AG04450 (cell line): ENCODE measurements around the gene GIT2. TPM values are rescaled to one million over a fixed set of nuclear protein-coding genes. Genes with fewer than 3 reads are reported as not detected.
"Not testable (repeated sequence)": the region's sequence is repeated elsewhere in the genome, so short reads cannot be mapped to it uniquely, and the experiment has no call there.

Source experiments
- CTCF ChIA-PET: fragments of 300-600, 350-600 bp; formaldehyde crosslinking; extraction: SDS; loops from one replicate; lab custom pipeline; 2022; ENCODE audit warnings: antibody characterized with exemption, inconsistent platforms; lab: Charles Lee
- POLR2A ChIA-PET: fragments of 350-600 bp; formaldehyde crosslinking; extraction: SDS; loops from one replicate; lab custom pipeline; 2021; ENCODE audit warnings: antibody characterized with exemption, inconsistent platforms; lab: Yijun Ruan, JAX
- DNase-seq: peaks from one replicate; pipeline ENCODE4 v3.0.0-alpha.2; 2011; ENCODE audit warnings: low read depth, low spot score
- H3K27ac ChIP-seq: one replicate; pipeline ENCODE4 v1.5.1; 2012; ENCODE audit warnings: low read depth, low read length, control low read depth
- H3K27me3 ChIP-seq: one replicate; pipeline ENCODE4 v1.6.0; 2012; ENCODE audit warnings: low read length; ENCODE audit not compliant: control insufficient read depth, insufficient read depth
- H3K4me3 ChIP-seq: 2 replicates; pipeline ENCODE4 v1.5.1; 2011; ENCODE audit warnings: mild to moderate bottlenecking, low read depth, low read length, control low read depth
- H3K9me3 ChIP-seq: 2 replicates; pipeline ENCODE4 v1.5.1; 2012; ENCODE audit warnings: low read length; ENCODE audit not compliant: control insufficient read depth, insufficient read depth
- CTCF ChIP-seq: IDR thresholded peaks from 2 replicates; pipeline ENCODE4 v1.5.1; 2011; ENCODE audit warnings: low read depth, low read length, control low read depth, inconsistent platforms
- polyA plus RNA-seq: library from polyadenylated mRNA; depleted of rRNA; stranded (reverse); fragments of >200 nt; gene quantifications from 2 replicates; pipeline ENCODE4 v1.2.3, GENCODE V29; 2011

Gene GIT2
- polyA plus RNA-seq, 1 experiment, result 57.9 TPM

GRCh38 chr12:109893261-109893995 is 102.7 kb downstream of the GIT2 start:
- Histone ChIP-seq H3K27ac (no peak overlapping the region), H3K4me3 (no peak overlapping the region), H3K27me3 (no peaks in the 10 kb centered on the region), H3K9me3 (no peaks in the 10 kb centered on the region)
- POLR2A ChIA-PET, result no interaction called here
- DNase-seq, result no peak
- CTCF ChIA-PET, result interaction anchor here (1.0 kb wide), 1 partner anchor 13 kb away, joined by 3 read pairs; no protein-coding TSS in a partner anchor
- TF ChIP-seq CTCF, result no peak

- no peak for TF ChIP-seq CTCF
- Histone ChIP-seq H3K9me3 (no peaks in the 10 kb centered on the region), H3K27ac (no peak overlapping the region), H3K27me3 (no peaks in the 10 kb centered on the region), H3K4me3 (no peak overlapping the region)
- DNase-seq, result no peak
- ChIA-PET POLR2A (no interaction called here), CTCF (no interaction called here)
These were observed 103.4 kb downstream of the GIT2 start for GRCh38 chr12:109892748-109893147.

- no peaks in the 10 kb centered on the region for H3K27me3 ChIP-seq
- H3K4me3 ChIP-seq, result no peak overlapping the region
- no peak for DNase-seq
- POLR2A ChIA-PET, result no interaction called here
- CTCF ChIA-PET, result no interaction called here
- no peaks in the 10 kb centered on the region for H3K9me3 ChIP-seq
- TF ChIP-seq CTCF, result no peak
- H3K27ac ChIP-seq, result no peak overlapping the region
These were observed 103.9 kb downstream of the GIT2 start for GRCh38 chr12:109892165-109892715.

GRCh38 chr12:109891731-109892130 is 104.4 kb downstream of the GIT2 start:
- H3K27me3 ChIP-seq, DNase-seq, H3K9me3 ChIP-seq, H3K4me3 ChIP-seq, POLR2A ChIA-PET, H3K27ac ChIP-seq, CTCF ChIA-PET: not testable (repeated sequence)

- ChIA-PET CTCF (interaction anchor here (0.6 kb wide), 1 partner anchor 85 kb away, joined by 3 read pairs; no protein-coding TSS in a partner anchor), POLR2A (interaction anchor here (0.6 kb wide), 1 partner anchor 106 kb away, joined by 3 read pairs; the partner anchor contains the start of gene GIT2)
- no peak overlapping the region for H3K27ac ChIP-seq
- no peaks in the 10 kb centered on the region for H3K9me3 ChIP-seq
- H3K4me3 ChIP-seq, result no peak overlapping the region
- DNase-seq, result no peak
- no peak for TF ChIP-seq CTCF
- H3K27me3 ChIP-seq, result no peaks in the 10 kb centered on the region
These were observed 105.5 kb downstream of the GIT2 start for GRCh38 chr12:109890620-109891170.
